Stimulated activated CD4-positive, alpha-beta T cell treated with anti-CD3 and anti-CD28 coated beads, Interleukin-15, amount 100 ng/mL, for 1 hour (primary cell): Measurements from ENCODE around the gene ZSWIM8.
A peak's percentile ranks its signal among the peaks of the same experiment; 100 is the strongest.
"Not testable (repeated sequence)": the region's sequence is repeated elsewhere in the genome, so short reads cannot be mapped to it uniquely, and the experiment has no call there.

ENCODE experiments used
- DNase-seq, 2 donors: peaks; one replicate each; pipeline ENCODE4 v3.0.0-alpha.2; 2020; ENCODE audit warnings: low read depth in 1 of 2, low spot score in 1 of 2

The ZSWIM8 gene

GRCh38 chr10:73795491-73795890 is 10.1 kb downstream of the ZSWIM8 start:
- not testable (repeated sequence) for DNase-seq

DNA sequence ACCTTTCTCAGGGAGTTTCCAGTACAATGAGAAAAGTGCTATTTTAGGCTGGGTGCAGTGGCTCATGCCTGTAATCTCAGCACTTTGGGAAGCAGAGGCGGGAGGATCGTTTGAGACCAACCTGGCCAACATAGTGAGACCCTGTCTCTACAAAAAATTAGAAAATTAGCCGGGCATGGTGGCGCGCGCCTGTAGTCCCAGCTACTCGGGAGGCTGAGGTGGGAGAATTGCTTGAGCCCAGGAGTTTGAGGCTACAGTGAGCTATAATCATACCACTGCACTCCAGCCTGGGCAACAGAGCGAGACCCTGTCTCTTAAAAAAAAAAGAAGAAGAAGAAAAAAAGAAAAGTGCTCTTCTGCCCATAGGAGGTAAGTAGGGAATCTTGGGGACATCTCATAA is 10.6 kb downstream of the ZSWIM8 start:
- DNase-seq, result not testable (repeated sequence)

GRCh38 chr10:73796766-73797165 is 11.4 kb downstream of the ZSWIM8 start:
- DNase-seq, result no peak

GRCh38 chr10:73797324-73798025 is 12.1 kb downstream of the ZSWIM8 start:
- no peak for DNase-seq

GRCh38 chr10:73798087-73798486 is 12.7 kb downstream of the ZSWIM8 start:
- DNase-seq, result no peak

DNA sequence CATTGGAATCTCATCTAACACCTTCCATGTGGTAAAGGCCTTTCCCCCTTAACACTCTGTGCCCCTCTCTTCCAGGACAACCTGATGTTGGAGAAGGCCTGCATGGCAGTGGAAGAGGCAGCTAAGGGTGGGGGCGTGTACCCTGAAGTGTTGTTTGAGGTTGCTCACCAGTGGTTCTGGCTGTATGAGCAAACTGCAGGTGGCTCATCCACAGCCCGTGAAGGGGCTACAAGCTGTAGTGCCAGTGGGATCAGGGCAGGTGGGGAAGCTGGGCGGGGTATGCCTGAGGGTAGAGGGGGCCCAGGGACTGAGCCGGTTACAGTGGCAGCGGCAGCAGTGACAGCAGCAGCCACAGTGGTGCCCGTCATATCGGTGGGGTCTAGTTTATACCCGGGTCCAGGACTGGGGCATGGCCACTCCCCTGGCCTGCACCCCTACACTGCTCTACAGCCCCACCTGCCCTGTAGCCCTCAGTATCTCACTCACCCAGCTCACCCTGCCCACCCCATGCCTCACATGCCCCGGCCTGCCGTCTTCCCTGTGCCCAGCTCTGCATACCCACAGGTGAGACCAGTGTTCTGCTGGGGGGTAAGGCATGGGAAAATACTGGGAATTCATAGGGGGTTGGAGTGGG is 13.6 kb downstream of the ZSWIM8 start:
- DNase-seq, result no peak

DNA sequence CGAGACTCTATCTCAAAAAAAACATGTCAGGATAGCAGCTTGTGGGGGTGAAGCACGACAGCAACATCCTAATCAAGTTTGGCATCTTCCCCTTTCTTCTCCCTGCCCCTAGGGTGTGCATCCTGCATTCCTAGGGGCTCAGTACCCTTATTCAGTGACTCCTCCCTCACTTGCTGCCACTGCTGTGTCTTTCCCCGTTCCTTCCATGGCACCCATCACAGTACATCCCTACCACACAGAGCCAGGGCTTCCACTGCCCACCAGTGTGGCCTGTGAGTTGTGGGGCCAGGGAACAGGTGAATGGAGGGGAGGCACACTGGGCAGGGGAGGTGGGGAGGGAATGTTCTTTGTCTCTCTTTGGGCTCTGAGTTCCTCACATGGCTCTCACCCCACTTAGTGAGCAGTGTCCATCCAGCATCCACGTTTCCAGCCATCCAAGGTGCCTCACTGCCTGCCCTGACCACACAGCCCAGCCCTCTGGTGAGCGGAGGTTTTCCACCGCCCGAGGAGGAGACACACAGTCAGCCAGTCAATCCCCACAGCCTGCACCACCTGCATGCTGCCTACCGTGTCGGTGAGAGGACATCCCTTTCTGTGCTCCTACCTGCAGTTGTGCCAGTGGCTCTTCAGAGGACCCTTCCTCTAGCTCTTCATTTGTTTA is 14.6 kb downstream of the ZSWIM8 start:
- DNase-seq, result no peak

GRCh38 chr10:73800560-73801252 is 15.3 kb downstream of the ZSWIM8 start:
- no peak for DNase-seq

- DNase-seq, result no peak
Observed at GRCh38 chr10:73801253-73801590, 15.8 kb downstream of the ZSWIM8 start.

- no peak for DNase-seq
Observed at GRCh38 chr10:73802276-73802991, 17.0 kb downstream of the ZSWIM8 start.

DNA sequence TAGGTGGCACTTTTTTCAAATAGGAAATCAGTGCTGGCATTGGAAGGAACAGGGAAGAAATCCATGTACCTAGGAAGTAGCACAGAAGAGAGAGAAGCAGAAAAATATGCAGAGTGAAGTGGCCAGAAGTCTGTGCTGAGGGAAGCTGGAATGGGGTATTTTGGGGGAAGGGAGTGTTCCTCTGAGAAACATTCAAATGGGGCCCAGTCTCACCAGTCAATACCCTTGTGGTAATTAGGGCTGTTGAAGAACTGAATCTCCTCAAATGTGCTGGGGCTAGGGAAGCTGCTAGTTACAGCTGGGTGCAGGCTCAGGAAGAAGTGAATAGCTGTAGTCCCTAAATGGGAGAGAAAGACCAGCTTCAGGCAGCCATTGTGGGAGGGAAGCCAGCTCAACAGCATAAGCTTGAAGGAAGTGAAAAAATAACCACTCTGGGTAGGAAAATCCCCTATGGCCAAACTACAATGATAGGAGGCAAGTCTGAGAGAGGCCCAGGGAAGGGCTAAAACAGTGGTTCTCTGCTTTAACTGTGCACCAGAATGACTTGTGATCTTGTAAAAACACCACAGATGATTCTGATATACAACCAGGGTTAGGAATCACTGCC is 18.4 kb downstream of the ZSWIM8 start:
- DNase-seq, result no peak

GRCh38 chr10:73806176-73806950 is 21.0 kb downstream of the ZSWIM8 start:
- no peak for DNase-seq

GRCh38 chr10:73807471-73807870 is 22.1 kb downstream of the ZSWIM8 start:
- DNase-seq, result no peak

- no peak for DNase-seq
Observed at GRCh38 chr10:73808021-73808815, 22.8 kb downstream of the ZSWIM8 start.

DNA sequence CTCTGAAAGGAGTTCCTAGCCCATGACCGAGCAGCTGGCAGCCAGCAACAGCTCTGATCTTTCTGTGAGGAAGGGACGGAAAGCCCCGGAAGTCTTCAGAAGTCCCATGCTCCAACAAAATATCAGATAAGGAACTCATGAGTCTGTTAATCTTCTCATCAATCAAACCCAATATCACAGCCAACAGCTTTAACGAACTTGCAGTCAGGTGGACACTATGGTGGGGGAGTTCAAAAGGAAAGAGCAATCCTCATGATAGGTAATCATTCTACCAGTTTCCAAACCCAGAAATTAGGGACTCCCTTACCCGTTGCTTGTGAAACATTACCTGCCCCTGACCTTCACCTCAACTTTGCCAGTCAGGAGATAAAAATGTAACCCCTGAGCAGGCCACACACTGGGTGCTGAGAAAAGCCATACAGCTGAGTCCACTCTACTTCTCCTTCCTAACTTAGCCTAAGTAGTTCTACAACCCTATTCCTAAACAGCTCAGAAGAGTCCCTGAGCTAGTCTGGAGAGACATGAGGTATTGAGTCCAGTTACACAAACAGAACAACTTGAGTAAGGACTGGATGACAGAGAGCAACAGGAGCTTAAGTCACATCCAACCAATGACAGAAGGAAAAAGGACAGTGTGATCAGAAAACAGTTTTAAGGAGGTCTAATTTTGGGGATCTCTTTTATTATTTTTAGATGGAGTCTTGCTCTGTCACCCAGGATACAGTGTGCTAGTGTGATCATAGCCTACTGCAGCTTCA is 23.8 kb downstream of the ZSWIM8 start:
- no peak for DNase-seq

DNA sequence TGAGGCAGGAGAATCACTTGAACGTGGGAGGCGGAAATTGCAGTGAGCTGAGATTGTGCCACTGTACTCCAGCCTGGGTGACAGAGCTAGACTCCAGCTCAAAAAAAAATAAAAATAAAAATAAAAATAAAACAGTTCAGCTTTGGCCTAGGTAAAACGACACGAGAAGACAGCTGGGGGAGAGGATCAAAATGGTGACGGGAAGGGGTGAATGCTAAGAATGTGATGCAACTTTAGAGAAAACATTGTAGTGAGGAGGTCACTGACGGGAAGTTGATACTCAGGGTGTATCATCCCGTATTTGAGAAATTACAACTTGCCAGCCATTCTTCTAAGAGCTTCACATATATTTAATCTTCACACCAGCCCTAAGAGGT is 24.9 kb downstream of the ZSWIM8 start:
- no peak for DNase-seq

GRCh38 chr10:73810735-73811465 is 25.5 kb downstream of the ZSWIM8 start:
- peak; percentile 41 to 42 for DNase-seq

DNA sequence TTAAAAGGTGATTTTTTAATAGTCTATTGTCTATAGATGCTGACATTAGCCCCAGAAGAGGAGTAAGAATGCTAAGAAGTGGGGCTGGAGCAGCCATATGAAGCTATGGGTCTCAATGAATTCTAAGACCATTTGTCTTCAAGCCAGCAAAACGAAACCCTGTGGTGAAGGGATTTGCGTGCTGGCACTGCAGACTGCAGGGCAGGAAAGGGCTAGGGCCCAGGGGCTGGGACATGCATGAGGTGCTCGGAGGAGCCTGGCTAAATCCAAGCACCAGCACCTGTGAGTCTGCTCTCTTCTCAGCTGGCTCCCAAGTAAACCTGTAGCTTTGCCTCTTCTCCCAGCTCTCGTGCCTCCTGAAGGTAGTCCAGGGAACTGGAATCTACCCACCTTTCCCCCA is 27.3 kb downstream of the ZSWIM8 start:
- DNase-seq, result no peak
